Panc1 (cell line): ENCODE measurements around the gene CDH12. TPM values are rescaled to one million over a fixed set of nuclear protein-coding genes. Genes with fewer than 3 reads are reported as not detected.
"Not testable (repeated sequence)": the region's sequence is repeated elsewhere in the genome, so short reads cannot be mapped to it uniquely, and the experiment has no call there.

Experiments
- ATAC-seq: fragments of 200-7000 bp; cut with Tn5 transposase; 2 replicates; pipeline ENCODE4 v1.9.1; 2020; ENCODE audit warnings: mild to moderate bottlenecking, moderate library complexity
- BruUV-seq: library from RNA; stranded (reverse); fragments of 400-500 nt; replicated peaks from 2 replicates; lab custom pipeline; 2021; lab: Mats Ljungman, UMichigan
- CTCF ChIA-PET: fragments of 300-600 bp; sonication (Branson Sonifier 250); formaldehyde crosslinking; loops from one replicate; lab custom pipeline; 2022; ENCODE audit warnings: antibody characterized with exemption; lab: Charles Lee
- POLR2A ChIA-PET: fragments of 300-600 bp; sonication (Branson Sonifier 250); formaldehyde crosslinking; loops from one replicate; lab custom pipeline; 2022; ENCODE audit warnings: antibody characterized with exemption; lab: Charles Lee
- DNase-seq: peaks from one replicate; pipeline ENCODE4 v3.0.0-alpha.2; 2010; ENCODE audit warnings: low read depth, low spot score
- H3K27ac ChIP-seq: 2 replicates; pipeline ENCODE4 v1.5.1; 2011; ENCODE audit warnings: mild to moderate bottlenecking, low read length, inconsistent platforms
- H3K27me3 ChIP-seq: fragments of 200-500 bp; sonication (Bioruptor generic); 2 replicates; pipeline ENCODE4 v1.6.0; 2014; ENCODE audit warnings: low read length, inconsistent platforms; ENCODE audit not compliant: control insufficient read depth, insufficient read depth
- H3K36me3 ChIP-seq: fragments of 200-500 bp; sonication (Bioruptor generic); 2 replicates; pipeline ENCODE4 v1.5.1; 2014; ENCODE audit warnings: inconsistent platforms, mild to moderate bottlenecking, low read length, moderate library complexity; ENCODE audit not compliant: control insufficient read depth, insufficient read depth
- H3K4me1 ChIP-seq: 2 replicates; pipeline ENCODE4 v1.5.1; 2011; ENCODE audit warnings: inconsistent platforms, mild to moderate bottlenecking, low read length, moderate library complexity; ENCODE audit not compliant: control insufficient read depth, insufficient read depth
- H3K4me3 ChIP-seq, 2 experiments: 2 replicates each; pipeline ENCODE4 v1.5.1; 2011 to 2012; ENCODE audit warnings: low read depth in 2 of 2, low read length in 2 of 2, mild to moderate bottlenecking in 2 of 2, inconsistent platforms in 1 of 2, moderate library complexity in 1 of 2
- H3K9me3 ChIP-seq: fragments of 200-500 bp; sonication (Bioruptor generic); 2 replicates; pipeline ENCODE4 v1.5.1; 2014; ENCODE audit warnings: low read depth, mild to moderate bottlenecking, inconsistent platforms, low read length, moderate library complexity; ENCODE audit not compliant: control insufficient read depth, insufficient read depth
- in situ Hi-C: cut with HindIII; loops from 2 replicates; pipeline ENCODE4 v1.10.0; 2016; ENCODE audit warnings: low sequenced_read_pairs, low pct_unique_long_range_greater_than_20kb
- intact Hi-C: fragments of 100-400 bp; cut with micrococcal nuclease; formaldehyde crosslinking; loops from one replicate; pipeline ENCODE4 v1.10.0; 2022; ENCODE audit not compliant: unreplicated experiment
- total RNA-seq: library from RNA; stranded (reverse); gene quantifications from one replicate; pipeline ENCODE4 v1.2.1, GENCODE V29; 2021; ENCODE audit not compliant: unreplicated experiment

Gene CDH12
- total RNA-seq, 1 experiment from 2014 or later = not detected

- POLR2A ChIA-PET, H3K27ac ChIP-seq, H3K27me3 ChIP-seq, H3K9me3 ChIP-seq, BruUV-seq, H3K4me3 ChIP-seq, CTCF ChIA-PET, H3K36me3 ChIP-seq, H3K4me1 ChIP-seq, ATAC-seq, DNase-seq, intact Hi-C loops, in situ Hi-C loops: not testable (repeated sequence)
These were observed 664.5 kb downstream of the CDH12 start for GRCh38 chr5:22188651-22189050.

GRCh38 chr5:22187632-22188228, 665.4 kb downstream of the CDH12 start:
- H3K27me3 ChIP-seq, in situ Hi-C loops, CTCF ChIA-PET, ATAC-seq, H3K4me1 ChIP-seq, H3K36me3 ChIP-seq, H3K9me3 ChIP-seq, POLR2A ChIA-PET, BruUV-seq, DNase-seq, H3K4me3 ChIP-seq, intact Hi-C loops, H3K27ac ChIP-seq: not testable (repeated sequence)

GRCh38 chr5:22169226-22169625, 683.9 kb downstream of the CDH12 start:
- intact Hi-C loops, BruUV-seq, CTCF ChIA-PET, H3K27ac ChIP-seq, H3K36me3 ChIP-seq, ATAC-seq, DNase-seq, H3K4me1 ChIP-seq, in situ Hi-C loops, POLR2A ChIA-PET, H3K27me3 ChIP-seq, H3K4me3 ChIP-seq, H3K9me3 ChIP-seq: not testable (repeated sequence)

- in situ Hi-C loops, DNase-seq, H3K27ac ChIP-seq, H3K36me3 ChIP-seq, H3K4me1 ChIP-seq, CTCF ChIA-PET, BruUV-seq, intact Hi-C loops, H3K4me3 ChIP-seq, H3K9me3 ChIP-seq, POLR2A ChIA-PET, H3K27me3 ChIP-seq, ATAC-seq: not testable (repeated sequence)
These were observed 684.4 kb downstream of the CDH12 start for GRCh38 chr5:22168704-22169103.

GRCh38 chr5:22165931-22166330, 687.2 kb downstream of the CDH12 start:
- intact Hi-C loops, CTCF ChIA-PET, in situ Hi-C loops, H3K27me3 ChIP-seq, H3K27ac ChIP-seq, H3K36me3 ChIP-seq, DNase-seq, POLR2A ChIA-PET, H3K4me3 ChIP-seq, H3K4me1 ChIP-seq, BruUV-seq, ATAC-seq, H3K9me3 ChIP-seq: not testable (repeated sequence)

GRCh38 chr5:22164910-22165748, 688.0 kb downstream of the CDH12 start:
- DNase-seq, BruUV-seq, intact Hi-C loops, H3K36me3 ChIP-seq, H3K4me1 ChIP-seq, H3K4me3 ChIP-seq, H3K9me3 ChIP-seq, CTCF ChIA-PET, POLR2A ChIA-PET, ATAC-seq, H3K27ac ChIP-seq, in situ Hi-C loops, H3K27me3 ChIP-seq: not testable (repeated sequence)

GRCh38 chr5:22156953-22157352, 696.2 kb downstream of the CDH12 start:
- H3K36me3 ChIP-seq, CTCF ChIA-PET, POLR2A ChIA-PET, H3K27ac ChIP-seq, H3K4me3 ChIP-seq, ATAC-seq, in situ Hi-C loops, H3K9me3 ChIP-seq, BruUV-seq, H3K4me1 ChIP-seq, DNase-seq, intact Hi-C loops, H3K27me3 ChIP-seq: not testable (repeated sequence)
